ENCODE results near the gene KDM6B.

Gene KDM6B

DNA sequence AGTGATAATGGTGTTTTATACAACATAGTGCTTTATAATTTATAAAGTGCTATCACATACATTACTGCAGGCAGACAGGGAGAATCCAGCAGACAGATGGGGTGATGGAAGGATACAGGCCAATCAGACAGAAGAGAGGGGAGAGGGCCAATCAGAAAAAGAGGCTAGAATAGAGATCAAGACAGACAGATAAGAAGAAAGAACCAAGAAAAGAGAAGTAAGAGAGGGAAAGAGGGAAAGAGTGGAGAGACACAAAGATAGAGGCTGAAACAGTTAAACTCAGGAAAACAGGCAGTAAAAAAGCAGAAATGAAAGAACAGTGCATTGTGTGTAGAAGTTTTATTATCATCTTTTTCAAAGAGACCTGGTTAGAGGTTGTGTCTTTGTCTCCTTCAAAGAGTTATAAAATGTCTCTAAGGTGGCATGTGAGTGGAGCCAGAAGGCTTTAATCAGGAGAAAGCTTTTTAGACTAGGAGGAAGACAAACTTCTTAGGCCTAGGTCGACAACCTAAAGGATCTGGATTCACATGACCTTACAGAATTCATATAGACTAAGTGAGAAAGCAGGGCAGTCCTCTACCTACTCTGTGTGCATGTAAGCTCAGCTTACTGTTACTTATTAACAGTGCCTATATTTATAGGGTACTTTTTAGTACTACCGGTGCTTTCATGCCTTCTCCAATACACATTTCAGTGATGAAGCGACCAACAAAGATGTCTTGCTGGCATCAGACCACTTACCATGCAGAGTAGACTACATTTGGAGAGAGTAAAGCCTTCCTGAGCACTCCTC, 46.3 kb downstream of the KDM6B start:
- no peak for DNase-seq (ENCODE audit: low read depth in 2 of 2)

DNA sequence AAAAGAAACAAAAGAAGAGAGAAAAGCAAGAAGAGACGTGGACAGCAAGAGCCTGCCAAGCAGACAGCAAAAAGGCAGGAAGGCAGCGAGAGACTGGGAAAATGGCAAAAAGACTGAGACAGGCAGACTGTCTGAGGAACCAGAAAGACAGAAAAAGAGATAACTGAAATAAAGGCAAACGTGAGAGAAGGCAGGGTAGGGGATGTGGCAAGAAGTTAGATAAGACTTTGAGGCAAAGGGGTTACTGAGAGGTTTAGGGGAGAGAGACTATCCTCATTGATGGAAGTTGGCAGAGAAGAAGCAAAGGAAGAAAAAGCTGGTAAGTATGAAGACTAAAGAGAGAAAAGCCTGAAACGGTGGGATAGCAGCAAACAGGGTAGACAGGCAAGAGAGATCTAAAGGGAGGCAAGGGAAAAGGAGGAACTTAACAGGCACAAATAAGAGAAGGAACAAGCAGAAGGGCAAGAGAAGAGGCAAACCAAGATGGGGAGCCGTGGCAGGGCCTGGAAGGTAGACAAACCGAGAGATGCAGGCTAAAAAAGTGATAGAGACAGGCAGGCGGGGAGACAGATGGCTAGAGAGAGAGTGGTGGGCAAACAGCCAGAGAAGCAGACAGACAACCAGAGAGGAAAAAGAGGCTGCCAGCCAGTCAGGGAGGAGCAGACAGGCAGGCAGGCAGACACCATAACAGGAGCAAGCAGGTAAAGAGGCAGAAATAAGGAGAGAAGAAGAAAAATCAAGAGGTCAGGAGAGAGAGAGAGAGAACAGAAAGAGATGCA, 47.4 kb downstream of the KDM6B start:
- no peak for DNase-seq (ENCODE audit: low read depth in 2 of 2)

DNA sequence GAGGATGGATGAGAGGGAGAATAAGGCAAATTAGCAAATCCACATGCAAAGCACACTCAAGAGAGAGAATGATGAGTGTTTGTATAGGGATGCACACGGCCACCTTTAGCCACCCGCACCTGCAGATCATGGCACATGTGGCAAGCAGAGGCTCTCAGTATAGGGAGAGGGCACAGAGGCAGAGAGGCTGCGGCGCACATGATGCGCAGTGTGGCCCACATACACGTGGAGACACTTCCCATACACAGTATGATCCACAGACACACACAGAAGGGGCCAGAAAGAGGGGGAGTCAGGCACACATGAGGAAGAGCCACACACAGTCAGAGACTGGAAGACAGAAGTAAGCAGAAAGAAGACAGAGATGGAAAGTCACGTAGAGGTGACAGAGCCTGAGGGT, 48.1 kb downstream of the KDM6B start:
- no peak for DNase-seq (ENCODE audit: low read depth in 2 of 2)

DNA sequence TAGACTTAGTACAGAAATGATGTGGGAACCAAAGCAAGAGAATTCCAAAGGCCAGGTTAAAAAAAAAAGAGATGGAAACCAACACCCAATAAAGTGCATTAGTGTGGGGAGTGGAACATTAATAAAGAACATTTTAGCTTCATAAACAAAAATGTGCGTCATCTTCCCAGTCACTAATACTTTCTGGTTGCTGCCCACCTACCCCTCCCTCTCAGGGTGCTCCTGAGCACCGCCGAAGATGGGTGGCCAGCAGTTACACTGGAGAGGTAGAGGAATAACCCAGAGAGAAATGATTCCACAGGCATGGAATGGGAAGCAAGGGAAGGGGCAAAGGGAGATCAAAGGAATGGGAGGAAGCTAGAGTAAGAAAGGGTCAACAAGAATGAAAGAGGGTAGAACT, 48.6 kb downstream of the KDM6B start:
- DNase-seq (ENCODE audit: low read depth in 2 of 2) = no peak
